Pancreas (tissue), 10 donors: ENCODE data around the gene TEX53. TPM values are rescaled to one million over a fixed set of nuclear protein-coding genes. Genes with fewer than 3 reads are reported as not detected.

ENCODE experiments used
- ATAC-seq, 4 donors: fragments of 200-7000 bp; cut with Tn5 transposase; one replicate each; pipeline versions ENCODE4 v1.8.0 to v1.9.1; 2020; ENCODE audit warnings: mild to moderate bottlenecking in 4 of 4, moderate library complexity in 4 of 4
- DNase-seq, 6 donors: peaks; one replicate each; pipeline ENCODE4 v3.0.0-alpha.2; 2020
- FAIRE-seq: peaks from 2 replicates; lab custom pipeline; 2012; peaks lifted over from hg19 to GRCh38; lab: Jason Lieb, UNC
- H3K27ac ChIP-seq, 4 donors: fragments of 200-600 bp; sonication (generic); 1 replicate in 3 of 4; 2 replicates in 1 of 4; pipeline versions ENCODE4 v1.5.0 to v1.8.0; 2020
- H3K27me3 ChIP-seq, 4 donors: fragments of 200-600 bp; one replicate each; pipeline ENCODE4 v1.8.0; 2021
- H3K36me3 ChIP-seq, 3 donors: fragments of 200-600 bp; sonication (generic) in 1 of 3; one replicate each; pipeline versions ENCODE4 v1.5.0 to v1.8.0; 2020 to 2021
- H3K4me1 ChIP-seq, 3 donors: fragments of 200-600 bp; one replicate each; pipeline ENCODE4 v1.8.0; 2021
- H3K4me3 ChIP-seq, 4 donors: fragments of 200-600 bp; sonication (generic) in 2 of 4; one replicate each; pipeline versions ENCODE4 v1.5.0 to v1.8.0; 2020 to 2021
- H3K9me3 ChIP-seq, 4 donors: fragments of 200-600 bp; one replicate each; pipeline ENCODE4 v1.8.0; 2021
- WGBS, 2 donors: extraction: QIAGEN DNeasy Blood & Tissue Kit; methylation state at CpG; one replicate each; pipeline ENCODE4 v1.1.7; 2013; 5-methylcytosine and 5-hydroxymethylcytosine counted together
- intact Hi-C, 3 donors: fragments of 100-400 bp; cut with DNase I; formaldehyde crosslinking; loops; one replicate each; pipeline versions ENCODE4 v1.11.1 to v1.14.2; 2022
- polyA plus RNA-seq, 2 donors: library from polyadenylated mRNA; stranded (reverse); fragments of 200-250 nt; gene quantifications; one replicate each; pipeline ENCODE4 v1.2.3, GENCODE V29; 2013
- total RNA-seq, 6 donors: library from RNA; stranded (reverse); fragmentation: NEBNext Ultra II Directional in 4 of 6; extraction: Animal tissue kit (Norgen Biotek cat#: 25700) in 4 of 6; gene quantifications; one replicate each; pipeline versions ENCODE4 v1.2.1 to v1.2.4, GENCODE V29; 2021 to 2023
- TF ChIP-seq, protein P1 (sequence below), 4 donors: fragments of 200-600 bp; sonication (generic) in 3 of 4; IDR thresholded peaks; one replicate each; pipeline versions ENCODE4 v1.5.0 to v1.8.0; 2021; ENCODE audit warnings: antibody characterized with exemption in 4 of 4
- donor health status: healthy with polysubstance abuse.
- donor health status: DM: no; HTN: no; CAD: no; lungs with moderate emphysema.
- donor health status: DM: no; HTN: no; CAD: no.
- donor health status: control.
- donor health status: control.
- donor health status: Bipolar disorder and iron deficiency.
- donor health status: DM: yes; HTN: yes; CAD: no.
- donor health status: DM: no; HTN: no; CAD: no.
- donor health status: DM: no; HTN: no; CAD: no.
- donor health status: DM: yes; HTN: yes; CAD: no.

Gene TEX53
- total and polyA plus RNA-seq, 8 donors = not detected

DNA sequence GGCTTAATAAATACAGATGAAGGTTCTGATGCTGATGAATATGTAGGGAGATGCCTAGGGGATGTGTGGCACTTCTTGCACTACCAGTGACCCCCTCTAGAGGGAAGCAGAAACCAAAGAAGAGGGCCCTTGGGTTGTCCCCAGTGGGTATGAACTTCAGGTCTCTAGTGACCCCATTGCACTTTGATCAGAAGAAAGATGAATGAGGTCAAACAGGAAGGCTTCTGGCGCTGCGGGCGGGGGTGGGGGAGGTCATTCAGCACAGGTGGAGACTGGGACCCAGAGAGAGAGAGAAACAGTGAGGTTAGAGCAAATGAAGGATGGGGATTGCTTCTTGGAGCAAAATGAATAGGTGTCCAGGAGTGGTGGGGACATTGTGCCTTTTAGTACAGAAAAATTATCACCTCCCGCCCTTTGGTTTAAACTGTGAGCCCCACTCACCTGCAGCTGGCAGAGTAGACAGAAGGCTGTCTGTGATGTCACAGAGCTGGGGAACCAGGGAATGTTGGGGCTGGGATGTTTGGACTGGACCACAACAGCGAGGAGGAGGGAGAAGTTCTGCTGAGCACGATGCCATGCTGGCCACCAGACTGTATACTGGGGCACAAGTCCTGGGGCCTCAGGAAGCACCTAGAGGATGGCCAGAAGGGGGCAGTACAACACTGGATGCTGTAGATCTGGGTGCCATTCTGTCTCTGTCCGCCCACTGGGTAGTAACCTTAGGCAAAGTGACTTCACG lies 24.2 kb upstream of the TEX53 start, which contains the start of gene TEX48:
Gene TEX48 (minus strand): TSS at position 599 of the 739 bp plus-strand sequence. CDS start 10,469 bp downstream, outside the sequence.
- peak in 3 of 4 donors; percentile 83 to 92 (median 90) for ATAC-seq
- Histone ChIP-seq H3K9me3 (no peaks in the 10 kb centered on the region), H3K36me3 (no peaks in the 10 kb centered on the region), H3K27ac (no peak within 1 kb of the TSS), H3K4me1 (peaks cover 0 to 3% (median 0%) of the 10 kb centered on the region in 3 donors), H3K27me3 (no peaks in the 10 kb centered on the region), H3K4me3 (no peak within 1 kb of the TSS)
- DNase-seq = peak in 3 of 6 donors; percentile 20 to 56 (median 43)
- no peak for FAIRE-seq
- intact Hi-C loops = no loop called here
- WGBS, 2 donors = 42 to 53% methylated on average over 8 of the region's 8 CpGs
- TF ChIP-seq, protein P1, sequence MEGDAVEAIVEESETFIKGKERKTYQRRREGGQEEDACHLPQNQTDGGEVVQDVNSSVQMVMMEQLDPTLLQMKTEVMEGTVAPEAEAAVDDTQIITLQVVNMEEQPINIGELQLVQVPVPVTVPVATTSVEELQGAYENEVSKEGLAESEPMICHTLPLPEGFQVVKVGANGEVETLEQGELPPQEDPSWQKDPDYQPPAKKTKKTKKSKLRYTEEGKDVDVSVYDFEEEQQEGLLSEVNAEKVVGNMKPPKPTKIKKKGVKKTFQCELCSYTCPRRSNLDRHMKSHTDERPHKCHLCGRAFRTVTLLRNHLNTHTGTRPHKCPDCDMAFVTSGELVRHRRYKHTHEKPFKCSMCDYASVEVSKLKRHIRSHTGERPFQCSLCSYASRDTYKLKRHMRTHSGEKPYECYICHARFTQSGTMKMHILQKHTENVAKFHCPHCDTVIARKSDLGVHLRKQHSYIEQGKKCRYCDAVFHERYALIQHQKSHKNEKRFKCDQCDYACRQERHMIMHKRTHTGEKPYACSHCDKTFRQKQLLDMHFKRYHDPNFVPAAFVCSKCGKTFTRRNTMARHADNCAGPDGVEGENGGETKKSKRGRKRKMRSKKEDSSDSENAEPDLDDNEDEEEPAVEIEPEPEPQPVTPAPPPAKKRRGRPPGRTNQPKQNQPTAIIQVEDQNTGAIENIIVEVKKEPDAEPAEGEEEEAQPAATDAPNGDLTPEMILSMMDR (IDR thresholded peaks at IDR 0.05) = peak; percentile 17 to 49 (median 43)

DNA sequence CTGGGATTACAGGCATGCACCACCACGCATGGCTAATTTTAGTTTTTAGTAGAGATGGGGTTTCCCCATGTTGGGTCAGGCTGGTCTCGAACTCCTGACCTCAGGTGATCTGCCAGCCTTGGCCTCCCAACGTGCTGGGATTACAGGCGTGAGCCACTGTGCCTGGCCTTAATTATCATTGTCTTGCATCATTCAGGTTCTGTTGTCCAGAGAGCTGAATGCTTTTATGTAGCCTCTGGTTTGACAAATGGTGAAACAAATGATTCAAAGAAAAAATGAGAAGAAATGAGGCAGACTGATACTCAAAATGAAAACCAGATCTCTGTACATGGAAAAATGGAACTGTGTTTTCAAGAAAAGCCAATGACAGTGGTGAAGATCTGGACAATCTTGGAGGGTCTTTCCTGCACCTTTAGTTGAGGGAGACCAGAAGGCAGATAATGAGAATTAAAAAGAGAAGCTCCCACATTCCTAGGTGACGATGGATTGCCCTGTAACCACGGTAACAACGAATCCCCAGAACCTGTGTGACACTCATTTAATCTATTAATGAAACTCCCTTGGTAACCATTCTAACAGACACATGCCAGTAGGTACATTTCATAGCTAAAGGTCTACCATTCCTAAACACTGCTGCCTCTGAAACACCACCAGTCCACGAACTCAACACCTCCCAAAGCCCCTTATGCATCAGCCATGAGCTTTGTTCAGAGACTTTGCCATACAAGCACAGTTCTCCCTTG lies 22.8 kb upstream of the TEX53 start:
- no peaks in the 10 kb centered on the region for H3K9me3 ChIP-seq
- H3K36me3 ChIP-seq = no peaks in the 10 kb centered on the region
- no peaks in the 10 kb centered on the region for H3K27me3 ChIP-seq
- intact Hi-C loops = no loop called here
- peaks cover 0 to 3% (median 0%) of the 10 kb centered on the region in 3 donors for H3K4me1 ChIP-seq
- DNase-seq (no peak), FAIRE-seq (no peak), ATAC-seq (no peak)
- TF ChIP-seq, protein P1 (IDR thresholded peaks at IDR 0.05) = no peak
- no peak overlapping the region for H3K4me3 ChIP-seq
- WGBS, 2 donors = 59 to 66% methylated on average over 8 of the region's 8 CpGs
- no peak overlapping the region for H3K27ac ChIP-seq

DNA sequence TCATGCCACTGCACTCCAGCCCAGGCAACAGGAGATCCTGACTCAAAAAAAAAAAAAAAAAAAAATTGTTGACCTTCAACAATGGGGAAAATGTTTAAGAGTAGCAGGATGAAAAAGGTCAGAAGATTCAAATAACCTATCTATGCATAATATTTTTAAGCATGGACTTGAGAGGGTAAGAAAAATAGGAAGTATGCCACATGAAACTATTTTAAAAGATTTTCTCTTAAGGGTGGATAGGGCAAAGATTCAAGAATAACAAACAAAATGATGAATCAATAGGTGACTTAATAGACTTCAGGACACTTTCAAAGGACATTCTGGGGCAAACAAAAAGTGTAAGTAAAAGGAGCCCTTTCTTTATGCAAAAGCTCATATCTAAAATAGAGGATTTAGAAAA lies 21.2 kb upstream of the TEX53 start:
- DNase-seq (no peak), FAIRE-seq (no peak), ATAC-seq (no peak)
- Histone ChIP-seq H3K36me3 (no peaks in the 10 kb centered on the region), H3K27ac (no peak overlapping the region), H3K4me1 (peaks cover 0 to 3% (median 0%) of the 10 kb centered on the region in 3 donors), H3K4me3 (no peak overlapping the region), H3K9me3 (no peaks in the 10 kb centered on the region), H3K27me3 (no peaks in the 10 kb centered on the region)
- TF ChIP-seq, protein P1 (IDR thresholded peaks at IDR 0.05) = no peak
- intact Hi-C loops = no loop called here

DNA sequence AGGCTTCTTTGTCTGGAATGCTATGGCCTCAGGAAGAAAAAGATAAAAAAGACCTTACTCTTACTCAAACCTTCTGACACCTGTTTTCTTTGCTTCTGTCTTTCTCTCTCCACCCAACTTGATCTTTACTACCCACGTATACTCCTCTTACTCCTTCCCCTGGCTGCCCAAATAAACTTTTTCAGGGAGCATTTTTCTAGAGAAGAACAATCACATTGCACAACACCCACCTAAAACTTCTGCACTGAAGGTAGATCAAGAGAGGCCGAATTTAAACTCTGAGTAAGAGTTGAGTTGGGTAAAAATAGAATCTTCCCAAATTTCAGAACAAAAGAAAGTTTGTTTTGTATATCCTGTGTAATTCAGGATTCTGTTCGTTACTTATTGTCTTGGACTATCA lies 20.5 kb upstream of the TEX53 start:
- H3K4me3 ChIP-seq = no peak overlapping the region
- 82 to 89% methylated on average over 3 of the region's 3 CpGs for WGBS, 2 donors
- peaks cover 0 to 3% (median 0%) of the 10 kb centered on the region in 3 donors for H3K4me1 ChIP-seq
- no peaks in the 10 kb centered on the region for H3K27me3 ChIP-seq
- H3K27ac ChIP-seq = no peak overlapping the region
- DNase-seq = no peak
- no peak for ATAC-seq
- TF ChIP-seq, protein P1 (IDR thresholded peaks at IDR 0.05) = no peak
- intact Hi-C loops = no loop called here
- no peak for FAIRE-seq
- no peaks in the 10 kb centered on the region for H3K36me3 ChIP-seq
- H3K9me3 ChIP-seq = no peaks in the 10 kb centered on the region
